GM10248 (cell line): ENCODE data around the gene CAMTA1.

Source experiments
- CTCF ChIA-PET: fragments of 300-600 bp; sonication (Branson Sonifier 250); formaldehyde crosslinking; extraction: SDS; loops from one replicate; lab custom pipeline; 2021; ENCODE audit warnings: antibody characterized with exemption; lab: Yijun Ruan, JAX
- POLR2A ChIA-PET: fragments of 350-650 bp; sonication (Branson Sonifier 250); formaldehyde crosslinking; extraction: SDS; loops from one replicate; lab custom pipeline; 2020; ENCODE audit warnings: antibody characterized with exemption; lab: Yijun Ruan, JAX
- DNase-seq: peaks from one replicate; pipeline ENCODE4 v3.0.0; 2012; ENCODE audit errors: extremely low spot score
- TF ChIP-seq, protein P1 (sequence below): IDR thresholded peaks from 2 replicates; pipeline ENCODE4 v1.5.1; 2012; ENCODE audit warnings: mild to moderate bottlenecking, low read depth; ENCODE audit errors: extremely low read depth, missing control alignments, control extremely low read depth

The CAMTA1 gene

GRCh38 chr1:7508934-7509519 is 723.8 kb downstream of the CAMTA1 start:
- POLR2A ChIA-PET = no interaction called here
- no peak for DNase-seq
- CTCF ChIA-PET = no interaction called here
- TF ChIP-seq, protein P1, sequence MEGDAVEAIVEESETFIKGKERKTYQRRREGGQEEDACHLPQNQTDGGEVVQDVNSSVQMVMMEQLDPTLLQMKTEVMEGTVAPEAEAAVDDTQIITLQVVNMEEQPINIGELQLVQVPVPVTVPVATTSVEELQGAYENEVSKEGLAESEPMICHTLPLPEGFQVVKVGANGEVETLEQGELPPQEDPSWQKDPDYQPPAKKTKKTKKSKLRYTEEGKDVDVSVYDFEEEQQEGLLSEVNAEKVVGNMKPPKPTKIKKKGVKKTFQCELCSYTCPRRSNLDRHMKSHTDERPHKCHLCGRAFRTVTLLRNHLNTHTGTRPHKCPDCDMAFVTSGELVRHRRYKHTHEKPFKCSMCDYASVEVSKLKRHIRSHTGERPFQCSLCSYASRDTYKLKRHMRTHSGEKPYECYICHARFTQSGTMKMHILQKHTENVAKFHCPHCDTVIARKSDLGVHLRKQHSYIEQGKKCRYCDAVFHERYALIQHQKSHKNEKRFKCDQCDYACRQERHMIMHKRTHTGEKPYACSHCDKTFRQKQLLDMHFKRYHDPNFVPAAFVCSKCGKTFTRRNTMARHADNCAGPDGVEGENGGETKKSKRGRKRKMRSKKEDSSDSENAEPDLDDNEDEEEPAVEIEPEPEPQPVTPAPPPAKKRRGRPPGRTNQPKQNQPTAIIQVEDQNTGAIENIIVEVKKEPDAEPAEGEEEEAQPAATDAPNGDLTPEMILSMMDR = no peak

DNA sequence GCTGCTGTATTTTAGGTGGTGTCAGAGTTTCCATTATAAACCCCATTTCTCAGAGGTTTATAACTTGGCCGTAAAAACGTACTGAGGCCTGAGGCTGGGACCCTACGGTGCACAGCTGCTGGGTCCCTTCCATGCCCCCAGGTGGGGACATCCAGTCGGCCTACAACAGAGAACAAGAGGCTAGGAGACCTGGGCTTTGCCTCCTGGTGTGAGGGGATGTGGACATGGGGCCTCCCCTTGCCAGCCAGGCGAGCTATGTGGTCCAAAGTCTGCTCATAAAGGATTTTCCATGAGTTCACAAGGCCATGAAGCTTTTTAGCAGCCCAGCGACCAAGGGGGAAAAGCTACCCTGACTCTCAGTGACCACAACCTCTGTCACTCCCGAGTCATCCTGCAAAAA is 724.3 kb downstream of the CAMTA1 start:
- ChIA-PET POLR2A (no interaction called here), CTCF (no interaction called here)
- TF ChIP-seq, protein P1 = no peak
- DNase-seq = no peak

DNA sequence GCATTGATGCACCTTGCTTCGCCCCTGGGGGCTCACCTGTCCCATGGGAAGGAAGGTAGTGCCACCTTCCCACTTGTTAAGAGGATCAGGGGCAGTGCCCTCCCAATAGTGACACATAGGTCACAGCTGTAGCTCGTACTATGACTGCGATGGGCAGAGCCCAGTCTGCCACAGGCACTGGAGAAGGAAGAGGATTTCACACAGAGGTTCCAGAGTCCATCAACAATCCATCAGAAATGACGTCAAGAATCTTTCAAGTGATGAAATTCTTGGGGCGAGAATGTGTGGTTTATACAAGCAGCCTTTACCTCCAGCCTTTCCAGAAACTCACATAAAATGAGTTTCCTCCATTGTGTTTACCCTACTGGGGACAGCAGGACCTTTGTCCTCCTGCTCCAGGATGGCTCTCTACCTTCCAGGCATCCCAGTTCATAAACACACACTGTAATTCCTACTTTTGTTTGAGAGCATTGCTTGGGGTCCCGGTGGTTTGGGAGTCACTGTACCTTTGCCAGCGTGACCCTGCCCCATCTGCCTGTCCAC is 725.2 kb downstream of the CAMTA1 start:
- ChIA-PET POLR2A (no interaction called here), CTCF (no interaction called here)
- no peak for DNase-seq
- TF ChIP-seq, protein P1 = no peak

DNA sequence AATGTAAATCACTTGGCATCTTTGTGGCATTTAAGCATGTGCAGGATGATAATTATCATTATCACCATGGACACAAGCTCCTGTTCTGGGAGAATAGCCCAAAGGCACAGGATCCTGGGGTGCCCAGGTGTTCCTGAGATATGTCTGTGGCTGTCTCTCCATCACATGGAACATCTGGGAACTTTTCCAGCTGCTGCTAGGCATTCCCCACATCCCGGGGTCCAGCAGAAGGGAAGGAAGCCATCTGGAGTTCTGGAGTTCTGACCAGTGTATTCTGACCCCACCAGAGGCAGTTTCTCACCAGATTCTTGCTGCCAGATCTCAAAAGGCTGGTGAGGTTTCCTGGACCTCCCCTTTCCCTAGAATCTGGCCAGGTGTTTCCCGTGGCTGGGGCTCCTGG is 726.1 kb downstream of the CAMTA1 start:
- CTCF ChIA-PET = no interaction called here
- TF ChIP-seq, protein P1 = no peak
- DNase-seq = no peak
- POLR2A ChIA-PET = no interaction called here

DNA sequence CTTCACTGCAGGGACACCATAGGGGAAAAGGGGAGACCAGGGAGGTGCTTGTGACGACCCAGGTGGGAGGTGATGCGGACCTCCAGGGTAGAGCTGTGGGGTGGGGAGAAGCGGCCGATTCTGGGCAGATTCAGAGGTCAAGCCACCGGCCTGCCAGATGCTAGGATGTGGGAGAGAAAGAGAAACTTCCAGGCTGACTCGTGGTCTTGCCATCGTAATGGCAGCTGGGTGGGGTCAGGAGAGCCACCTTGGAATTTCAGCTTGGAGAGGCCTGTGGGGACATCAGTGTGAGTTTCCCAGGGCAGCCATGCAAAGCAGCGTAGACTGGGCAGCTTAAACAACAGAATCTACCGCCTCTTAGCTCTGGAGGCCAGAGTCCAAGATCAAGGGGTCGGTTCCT is 727.8 kb downstream of the CAMTA1 start:
- ChIA-PET POLR2A (no interaction called here), CTCF (no interaction called here)
- no peak for DNase-seq
- TF ChIP-seq, protein P1 = no peak

DNA sequence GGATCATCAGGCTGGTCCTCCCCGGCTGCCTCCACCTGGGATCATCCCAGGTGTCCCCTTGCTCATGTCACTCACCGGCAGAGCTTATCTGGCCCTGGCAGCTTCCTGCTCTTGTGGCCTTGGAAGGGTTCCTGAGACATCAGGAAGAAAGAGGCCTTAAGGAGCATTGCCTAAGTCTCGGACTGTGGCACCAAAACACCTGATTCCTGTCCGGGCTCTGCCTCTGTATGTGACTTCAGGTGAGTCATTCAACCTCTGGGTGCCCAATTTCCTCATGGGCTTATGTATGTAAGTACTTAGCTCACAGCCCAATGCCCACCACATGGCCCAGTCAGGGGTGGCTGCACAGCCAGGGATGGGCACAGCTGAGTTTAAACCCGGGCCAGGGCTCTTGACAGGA is 729.9 kb downstream of the CAMTA1 start:
- DNase-seq = no peak
- TF ChIP-seq, protein P1 = no peak
- POLR2A ChIA-PET = no interaction called here
- CTCF ChIA-PET = interaction anchor here (1.2 kb wide), 1 partner anchor 12 kb away, joined by 4 read pairs; no protein-coding TSS in a partner anchor
